ENCODE results near the gene ABHD2. TPM values are rescaled to one million over a fixed set of nuclear protein-coding genes. Genes with fewer than 3 reads are reported as not detected.

The ABHD2 gene
- total and polyA plus RNA-seq, 4 donors = 11.7 to 200 (median 59.3) TPM

- Histone ChIP-seq H3K4me1 (ENCODE audit: control insufficient read depth in 5 of 5, insufficient read depth in 5 of 5, low read length in 5 of 5) (peaks cover 0 to 6% (median 3%) of the 10 kb centered on the region in 5 donors), H3K9me3 (ENCODE audit: control insufficient read depth in 4 of 4, insufficient read depth in 3 of 4, low read length in 3 of 4) (no peaks in the 10 kb centered on the region), H3K4me3 (no peak overlapping the region), H3K9ac (ENCODE audit: insufficient read depth in 1 of 2, low read length in 2 of 2) (no peak overlapping the region), H3K27me3 (ENCODE audit: control insufficient read depth in 3 of 3, insufficient read depth in 3 of 3, low read length in 2 of 3) (no peaks in the 10 kb centered on the region), H3K27ac (ENCODE audit: low read depth in 1 of 2, low read length in 1 of 2) (no peak overlapping the region), H3K36me3 (ENCODE audit: control insufficient read depth in 4 of 4, insufficient read depth in 4 of 4, low read length in 4 of 4) (peaks cover 12 to 31% (median 19%) of the 10 kb centered on the region in 4 donors)
- 21 to 22% methylated on average over 6 of the region's 6 CpGs for WGBS, 2 donors
- DNase-seq (peak; percentile 75 to 91 (median 85)), ATAC-seq (ENCODE audit: insufficient read depth, low FRiP score) (no peak)
- TF ChIP-seq CTCF (IDR thresholded peaks at IDR 0.05; ENCODE audit: control extremely low read depth, extremely low read depth) = peak; percentile 67
These were observed 89.5 kb downstream of the ABHD2 start for GRCh38 chr15:89177633-89178306.

GRCh38 chr15:89178307-89178977 lies 90.2 kb downstream of the ABHD2 start:
- peaks cover 12 to 31% (median 20%) of the 10 kb centered on the region in 4 donors for H3K36me3 ChIP-seq (ENCODE audit: control insufficient read depth in 4 of 4, insufficient read depth in 4 of 4, low read length in 4 of 4)
- no peak overlapping the region for H3K4me3 ChIP-seq
- TF ChIP-seq CTCF (IDR thresholded peaks at IDR 0.05; ENCODE audit: control extremely low read depth, extremely low read depth) = no peak
- DNase-seq = no peak
- no peak for ATAC-seq (ENCODE audit: insufficient read depth, low FRiP score)
- no peaks in the 10 kb centered on the region for H3K9me3 ChIP-seq (ENCODE audit: control insufficient read depth in 4 of 4, insufficient read depth in 3 of 4, low read length in 3 of 4)
- H3K27me3 ChIP-seq (ENCODE audit: control insufficient read depth in 3 of 3, insufficient read depth in 3 of 3, low read length in 2 of 3) = no peaks in the 10 kb centered on the region
- no peak overlapping the region for H3K27ac ChIP-seq (ENCODE audit: low read depth in 1 of 2, low read length in 1 of 2)
- peaks cover 0 to 6% (median 3%) of the 10 kb centered on the region in 5 donors for H3K4me1 ChIP-seq (ENCODE audit: control insufficient read depth in 5 of 5, insufficient read depth in 5 of 5, low read length in 5 of 5)
- WGBS, 2 donors = 95 to 97% methylated on average over 11 of the region's 11 CpGs
- no peak overlapping the region for H3K9ac ChIP-seq (ENCODE audit: insufficient read depth in 1 of 2, low read length in 2 of 2)

- WGBS, 2 donors = 80 to 88% methylated on average over 5 of the region's 5 CpGs
These were observed 92.0 kb downstream of the ABHD2 start for GRCh38 chr15:89179966-89180875.

More at GRCh38 chr15:89179966-89180875, 92.0 kb downstream of the ABHD2 start:
- no peaks in the 10 kb centered on the region for H3K9me3 ChIP-seq (ENCODE audit: control insufficient read depth in 4 of 4, insufficient read depth in 3 of 4, low read length in 3 of 4)
- H3K9ac ChIP-seq (ENCODE audit: insufficient read depth in 1 of 2, low read length in 2 of 2) = no peak overlapping the region
- H3K27me3 ChIP-seq (ENCODE audit: control insufficient read depth in 3 of 3, insufficient read depth in 3 of 3, low read length in 2 of 3) = no peaks in the 10 kb centered on the region
- peaks cover 0 to 5% (median 0%) of the 10 kb centered on the region in 5 donors for H3K4me1 ChIP-seq (ENCODE audit: control insufficient read depth in 5 of 5, insufficient read depth in 5 of 5, low read length in 5 of 5)
- DNase-seq (no peak), ATAC-seq (ENCODE audit: insufficient read depth, low FRiP score) (no peak)
- no peak for TF ChIP-seq CTCF (IDR thresholded peaks at IDR 0.05; ENCODE audit: control extremely low read depth, extremely low read depth)
- no peak overlapping the region for H3K27ac ChIP-seq (ENCODE audit: low read depth in 1 of 2, low read length in 1 of 2)
- no peak overlapping the region for H3K4me3 ChIP-seq
- H3K36me3 ChIP-seq (ENCODE audit: control insufficient read depth in 4 of 4, insufficient read depth in 4 of 4, low read length in 4 of 4) = peaks cover 15 to 34% (median 23%) of the 10 kb centered on the region in 4 donors

All from lung (tissue), 12 donors.